ENCODE measurements around the gene NTRK1. TPM values are rescaled to one million over a fixed set of nuclear protein-coding genes. Genes with fewer than 3 reads are reported as not detected.

Gene NTRK1
- total and polyA plus RNA-seq, 4 donors: 0.13 to 0.17 (median 0.14) TPM

DNA sequence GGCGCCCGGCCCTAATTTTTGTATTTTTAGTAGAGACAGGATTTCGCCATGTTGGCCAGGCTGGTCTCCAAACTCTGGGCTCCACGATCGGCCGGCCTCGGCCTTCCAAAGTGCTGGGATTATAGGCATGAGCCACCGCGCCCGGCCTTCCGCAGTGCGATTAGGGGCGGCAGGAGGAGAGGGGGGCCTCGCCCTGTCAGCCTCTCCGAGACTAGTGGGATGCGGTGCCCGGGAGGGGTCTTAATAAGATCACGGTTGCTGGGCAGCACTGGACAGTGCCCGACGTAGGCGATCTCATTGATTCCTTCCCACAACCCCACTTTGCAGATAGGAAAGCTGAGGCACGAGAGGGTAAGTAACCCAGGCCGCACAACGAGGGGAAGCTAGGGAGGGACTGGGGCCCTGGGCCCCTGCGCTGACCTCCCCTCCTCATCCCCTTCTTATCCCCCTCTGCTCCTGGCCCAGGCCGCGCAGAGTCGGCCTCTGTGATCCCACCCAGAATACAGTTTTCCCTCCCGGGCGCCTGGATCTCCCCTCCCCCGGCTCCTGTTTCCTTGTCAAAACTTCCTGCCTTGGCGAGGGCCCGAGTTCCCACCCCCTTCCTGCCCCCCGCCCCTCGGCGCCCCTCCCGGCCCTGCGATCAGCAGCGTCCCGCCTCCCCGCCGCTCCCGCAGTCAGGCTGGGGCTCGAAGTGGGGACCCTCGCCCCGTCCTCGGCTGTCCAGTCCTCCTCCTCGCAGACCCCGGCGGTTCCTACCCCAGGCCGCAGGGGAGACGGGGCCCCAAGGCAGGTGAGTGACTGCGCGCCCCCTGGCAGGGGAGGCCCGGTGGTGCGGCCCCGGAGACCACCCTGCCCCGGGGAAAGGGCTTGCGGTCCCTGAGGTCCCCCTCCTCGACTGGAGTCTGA is 32.6 kb downstream of the NTRK1 start, which contains the start of gene PEAR1 (continued):
- TF ChIP-seq SP1 (IDR thresholded peaks at IDR 0.05): no peak
- no peak for TF ChIP-seq CTCF (IDR thresholded peaks at IDR 0.05; ENCODE audit: low read depth, low read length, missing input control)
- TF ChIP-seq HNF4G (IDR thresholded peaks at IDR 0.05): no peak
- TF ChIP-seq HNF4A (conservative IDR thresholded peaks at IDR 0.05): no peak
- TF ChIP-seq GABPA (IDR thresholded peaks at IDR 0.05 in 1 of 2, conservative IDR thresholded peaks at IDR 0.05 in 1 of 2): no peak
- no peak for TF ChIP-seq FOXA1 (IDR thresholded peaks at IDR 0.05)

GRCh38 chr1:156894001-156894400 is 33.3 kb downstream of the NTRK1 start:
- 23% methylated on average over 5 of the region's 5 CpGs for WGBS

More at GRCh38 chr1:156894001-156894400, 33.3 kb downstream of the NTRK1 start:
- Histone ChIP-seq H3K9me3 (ENCODE audit: control insufficient read depth in 4 of 4, low read length in 3 of 4) (no peaks in the 10 kb centered on the region), H3K9ac (ENCODE audit: low read depth in 1 of 2, low read length in 2 of 2) (peak overlapping the region in 1 of 2 donors; percentile 58), H3K27ac (ENCODE audit: low read depth in 1 of 2, low read length in 2 of 2) (peak overlapping the region; percentile 22 to 75), H3K4me3 (ENCODE audit: low read depth in 1 of 3, low read length in 3 of 3) (peak overlapping the region in 2 of 3 donors; percentile 21 to 42), H3K36me3 (ENCODE audit: control insufficient read depth in 4 of 4, insufficient read depth in 3 of 4, low read depth in 1 of 4, low read length in 3 of 4) (no peaks in the 10 kb centered on the region), H3K27me3 (ENCODE audit: control insufficient read depth in 4 of 4, insufficient read depth in 4 of 4, low read length in 3 of 4) (peaks cover 0 to 4% (median 2%) of the 10 kb centered on the region in 4 donors), H3K4me1 (ENCODE audit: control insufficient read depth in 4 of 4, insufficient read depth in 4 of 4, low read length in 3 of 4) (peaks cover 0 to 18% (median 9%) of the 10 kb centered on the region in 4 donors)
- no peak for DNase-seq (ENCODE audit: low spot score)
- TF ChIP-seq, protein P1, sequence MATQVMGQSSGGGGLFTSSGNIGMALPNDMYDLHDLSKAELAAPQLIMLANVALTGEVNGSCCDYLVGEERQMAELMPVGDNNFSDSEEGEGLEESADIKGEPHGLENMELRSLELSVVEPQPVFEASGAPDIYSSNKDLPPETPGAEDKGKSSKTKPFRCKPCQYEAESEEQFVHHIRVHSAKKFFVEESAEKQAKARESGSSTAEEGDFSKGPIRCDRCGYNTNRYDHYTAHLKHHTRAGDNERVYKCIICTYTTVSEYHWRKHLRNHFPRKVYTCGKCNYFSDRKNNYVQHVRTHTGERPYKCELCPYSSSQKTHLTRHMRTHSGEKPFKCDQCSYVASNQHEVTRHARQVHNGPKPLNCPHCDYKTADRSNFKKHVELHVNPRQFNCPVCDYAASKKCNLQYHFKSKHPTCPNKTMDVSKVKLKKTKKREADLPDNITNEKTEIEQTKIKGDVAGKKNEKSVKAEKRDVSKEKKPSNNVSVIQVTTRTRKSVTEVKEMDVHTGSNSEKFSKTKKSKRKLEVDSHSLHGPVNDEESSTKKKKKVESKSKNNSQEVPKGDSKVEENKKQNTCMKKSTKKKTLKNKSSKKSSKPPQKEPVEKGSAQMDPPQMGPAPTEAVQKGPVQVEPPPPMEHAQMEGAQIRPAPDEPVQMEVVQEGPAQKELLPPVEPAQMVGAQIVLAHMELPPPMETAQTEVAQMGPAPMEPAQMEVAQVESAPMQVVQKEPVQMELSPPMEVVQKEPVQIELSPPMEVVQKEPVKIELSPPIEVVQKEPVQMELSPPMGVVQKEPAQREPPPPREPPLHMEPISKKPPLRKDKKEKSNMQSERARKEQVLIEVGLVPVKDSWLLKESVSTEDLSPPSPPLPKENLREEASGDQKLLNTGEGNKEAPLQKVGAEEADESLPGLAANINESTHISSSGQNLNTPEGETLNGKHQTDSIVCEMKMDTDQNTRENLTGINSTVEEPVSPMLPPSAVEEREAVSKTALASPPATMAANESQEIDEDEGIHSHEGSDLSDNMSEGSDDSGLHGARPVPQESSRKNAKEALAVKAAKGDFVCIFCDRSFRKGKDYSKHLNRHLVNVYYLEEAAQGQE (IDR thresholded peaks at IDR 0.05): no peak
- TF ChIP-seq NR2F2 (IDR thresholded peaks at IDR 0.05): no peak
- TF ChIP-seq HNF4A (conservative IDR thresholded peaks at IDR 0.05): no peak
- TF ChIP-seq, protein P2, sequence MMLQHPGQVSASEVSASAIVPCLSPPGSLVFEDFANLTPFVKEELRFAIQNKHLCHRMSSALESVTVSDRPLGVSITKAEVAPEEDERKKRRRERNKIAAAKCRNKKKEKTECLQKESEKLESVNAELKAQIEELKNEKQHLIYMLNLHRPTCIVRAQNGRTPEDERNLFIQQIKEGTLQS (IDR thresholded peaks at IDR 0.05): no peak
- TF ChIP-seq JUND (IDR thresholded peaks at IDR 0.05): no peak
- TF ChIP-seq FOXA1 (IDR thresholded peaks at IDR 0.05): no peak
- TF ChIP-seq GABPA (IDR thresholded peaks at IDR 0.05 in 1 of 2, conservative IDR thresholded peaks at IDR 0.05 in 1 of 2): no peak
- no peak for TF ChIP-seq FOXA2 (IDR thresholded peaks at IDR 0.05)
- TF ChIP-seq TAF1 (conservative IDR thresholded peaks at IDR 0.05): no peak
- no peak for TF ChIP-seq RXRA (IDR thresholded peaks at IDR 0.05)
- TF ChIP-seq, protein P3, sequence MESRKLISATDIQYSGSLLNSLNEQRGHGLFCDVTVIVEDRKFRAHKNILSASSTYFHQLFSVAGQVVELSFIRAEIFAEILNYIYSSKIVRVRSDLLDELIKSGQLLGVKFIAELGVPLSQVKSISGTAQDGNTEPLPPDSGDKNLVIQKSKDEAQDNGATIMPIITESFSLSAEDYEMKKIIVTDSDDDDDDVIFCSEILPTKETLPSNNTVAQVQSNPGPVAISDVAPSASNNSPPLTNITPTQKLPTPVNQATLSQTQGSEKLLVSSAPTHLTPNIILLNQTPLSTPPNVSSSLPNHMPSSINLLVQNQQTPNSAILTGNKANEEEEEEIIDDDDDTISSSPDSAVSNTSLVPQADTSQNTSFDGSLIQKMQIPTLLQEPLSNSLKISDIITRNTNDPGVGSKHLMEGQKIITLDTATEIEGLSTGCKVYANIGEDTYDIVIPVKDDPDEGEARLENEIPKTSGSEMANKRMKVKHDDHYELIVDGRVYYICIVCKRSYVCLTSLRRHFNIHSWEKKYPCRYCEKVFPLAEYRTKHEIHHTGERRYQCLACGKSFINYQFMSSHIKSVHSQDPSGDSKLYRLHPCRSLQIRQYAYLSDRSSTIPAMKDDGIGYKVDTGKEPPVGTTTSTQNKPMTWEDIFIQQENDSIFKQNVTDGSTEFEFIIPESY (IDR thresholded peaks at IDR 0.05): no peak
- no peak for TF ChIP-seq RAD21 (IDR thresholded peaks at IDR 0.05)
- TF ChIP-seq EGR1 (IDR thresholded peaks at IDR 0.05; ENCODE audit: low read depth in 2 of 2): no peak
- TF ChIP-seq YY1 (IDR thresholded peaks at IDR 0.05): no peak
- no peak for TF ChIP-seq MAX (IDR thresholded peaks at IDR 0.05)
- TF ChIP-seq CTCF (IDR thresholded peaks at IDR 0.05; ENCODE audit: low read depth, low read length, missing input control): no peak
- no peak for TF ChIP-seq SP1 (IDR thresholded peaks at IDR 0.05)
- no peak for TF ChIP-seq HNF4G (IDR thresholded peaks at IDR 0.05)

All from liver (tissue), 9 donors.